ENCODE measurements around the gene DEDD2. TPM values are rescaled to one million over a fixed set of nuclear protein-coding genes. Genes with fewer than 3 reads are reported as not detected.
A peak's percentile ranks its signal among the peaks of the same experiment; 100 is the strongest.

DEDD2 gene
- total RNA-seq, 1 experiment from 2014 or later: 58.0 TPM

DNA sequence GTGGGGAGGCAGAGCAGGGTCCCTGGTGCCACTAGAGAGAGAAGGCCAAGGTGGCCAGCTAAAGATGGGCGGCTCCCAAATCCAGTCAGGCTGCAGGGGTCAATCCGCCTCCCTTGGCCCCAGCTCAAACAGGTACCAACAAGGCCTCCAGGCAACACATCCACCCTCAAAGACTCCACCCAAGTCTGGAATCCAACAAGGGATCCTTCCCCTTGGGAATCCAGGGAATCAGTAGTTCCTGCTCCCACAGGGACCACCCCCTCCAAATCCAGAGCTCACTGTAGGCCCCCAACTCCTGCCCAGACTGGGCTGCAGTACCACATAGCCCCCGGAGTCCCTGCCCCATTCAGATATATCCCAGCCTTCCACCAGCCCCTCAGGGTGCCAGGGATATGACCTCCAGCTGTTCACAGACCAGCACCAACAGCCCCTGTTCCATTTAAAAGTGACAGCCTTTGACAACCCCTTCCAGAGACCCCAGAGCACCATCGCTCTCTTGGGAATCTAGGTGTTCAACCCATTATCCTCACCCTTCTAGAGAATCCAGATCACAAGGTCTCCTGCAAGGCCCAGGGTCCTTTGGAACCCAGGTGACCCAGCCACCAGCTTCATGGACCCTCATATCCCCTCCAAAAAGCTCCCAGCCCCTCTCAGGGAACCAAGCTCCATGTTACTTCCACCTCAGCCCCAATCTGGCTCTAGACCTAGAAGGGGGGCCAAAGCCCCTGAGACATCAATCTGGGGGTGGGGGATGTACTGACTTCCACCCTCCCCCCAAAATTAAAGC, 34.3 kb upstream of the DEDD2 start:
- Histone ChIP-seq H3K27me3 (ENCODE audit: control insufficient read depth, insufficient read depth, low read length) (no peaks in the 10 kb centered on the region; the same call in 1 of the 2 replicates), H3K36me3 (replicated peaks; ENCODE audit: control insufficient read depth, insufficient read depth, low read length) (peaks cover 3% of the 10 kb centered on the region), H3K4me3 (ENCODE audit: insufficient read depth, low read depth, low read length) (no peak overlapping the region)
- DNase-seq: no peak

DNA sequence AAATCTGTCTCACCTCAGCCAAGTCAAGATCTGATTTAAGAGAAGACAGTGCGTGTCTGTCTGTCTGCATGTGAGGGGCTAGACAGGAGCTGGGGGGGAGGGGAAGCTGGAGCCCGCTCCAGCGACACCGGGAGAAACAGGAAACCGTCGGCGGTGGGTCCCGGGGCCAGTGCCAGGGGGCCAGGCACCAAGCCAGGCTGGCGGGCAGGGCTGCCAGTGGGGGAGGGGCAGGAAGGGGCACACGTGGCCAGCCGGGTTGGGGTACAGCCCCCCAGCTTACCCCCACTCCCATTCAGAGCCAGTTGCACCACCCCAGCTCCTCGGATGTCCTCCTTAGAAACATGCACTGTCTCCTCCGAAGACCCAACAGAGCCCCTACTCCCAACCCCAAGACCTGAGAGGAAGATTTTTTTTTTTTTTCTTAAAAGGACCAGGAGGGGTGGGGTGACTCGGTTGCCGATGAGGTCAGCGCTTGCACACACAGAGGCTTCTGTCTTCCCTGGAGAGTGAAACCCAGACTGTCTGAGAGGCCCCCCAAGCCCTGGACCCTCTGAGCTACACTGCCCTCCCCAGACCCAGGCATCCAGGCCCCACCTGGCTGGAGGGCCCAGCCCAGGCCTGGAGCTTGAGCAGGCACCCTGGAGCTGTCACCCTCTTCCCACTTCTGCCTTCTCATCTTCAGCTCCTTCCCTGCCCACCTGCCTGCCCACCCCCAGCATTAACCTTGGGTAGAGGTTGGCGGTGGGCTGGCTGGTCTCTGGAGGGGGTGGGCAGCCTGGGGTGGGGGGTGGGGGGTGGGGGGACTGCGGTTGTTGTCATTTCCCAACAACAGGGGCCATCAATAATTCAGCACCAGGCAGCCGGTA, 33.4 kb upstream of the DEDD2 start:
- peaks cover 3% of the 10 kb centered on the region for H3K36me3 ChIP-seq (replicated peaks; ENCODE audit: control insufficient read depth, insufficient read depth, low read length)
- no peak overlapping the region for H3K4me3 ChIP-seq (ENCODE audit: insufficient read depth, low read depth, low read length)
- H3K27me3 ChIP-seq (ENCODE audit: control insufficient read depth, insufficient read depth, low read length): no peaks in the 10 kb centered on the region
- DNase-seq: peak; percentile 64

DNA sequence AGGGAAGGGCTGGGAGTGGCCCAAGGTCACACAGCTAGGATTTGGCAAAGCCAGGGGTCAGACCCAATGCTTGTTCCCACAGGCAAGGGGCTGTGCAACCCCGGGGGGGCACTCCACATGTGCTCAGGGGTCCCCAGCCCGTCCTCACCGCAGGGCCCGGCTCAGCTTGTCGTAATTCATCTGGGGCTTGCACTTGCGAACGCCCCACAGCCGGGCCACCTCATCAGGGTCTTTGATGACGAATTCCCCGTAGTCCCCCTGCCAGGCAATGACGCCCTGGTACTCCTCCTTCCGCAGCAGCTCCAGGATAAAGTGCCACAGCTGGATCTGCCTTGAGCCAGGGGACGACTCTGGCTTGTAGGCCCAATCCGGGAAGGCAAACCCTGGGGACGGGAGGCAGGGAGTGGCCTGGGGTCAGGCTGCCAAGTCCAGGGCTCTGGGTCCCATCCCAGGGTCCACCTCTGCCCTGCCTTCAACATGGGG, 32.7 kb upstream of the DEDD2 start:
- H3K4me3 ChIP-seq (ENCODE audit: insufficient read depth, low read depth, low read length): no peak overlapping the region
- H3K36me3 ChIP-seq (replicated peaks; ENCODE audit: control insufficient read depth, insufficient read depth, low read length): peaks cover 3% of the 10 kb centered on the region
- DNase-seq: no peak
- no peaks in the 10 kb centered on the region for H3K27me3 ChIP-seq (ENCODE audit: control insufficient read depth, insufficient read depth, low read length)

DNA sequence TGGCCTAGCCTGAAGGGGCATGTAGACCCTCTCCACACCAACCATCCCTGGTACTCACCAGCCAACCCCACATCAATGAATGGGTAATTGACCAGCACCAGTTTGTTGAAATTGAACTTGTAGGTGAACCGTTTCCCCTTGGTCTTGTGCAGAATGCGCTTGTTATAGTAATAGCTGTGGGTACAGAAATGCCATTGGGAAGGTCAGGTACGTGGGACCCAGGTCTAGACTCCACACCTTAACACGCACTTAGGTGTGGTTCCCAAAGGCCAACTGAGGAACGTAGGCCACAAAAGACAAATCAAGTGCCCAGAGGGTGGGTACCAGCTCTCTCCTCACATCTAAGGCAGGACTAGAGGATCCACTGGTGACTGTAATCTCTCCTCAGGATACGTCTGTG, 32.3 kb upstream of the DEDD2 start:
- H3K4me3 ChIP-seq (ENCODE audit: insufficient read depth, low read depth, low read length): no peak overlapping the region
- H3K36me3 ChIP-seq (replicated peaks; ENCODE audit: control insufficient read depth, insufficient read depth, low read length): peaks cover 3% of the 10 kb centered on the region
- H3K27me3 ChIP-seq (ENCODE audit: control insufficient read depth, insufficient read depth, low read length): no peaks in the 10 kb centered on the region

DNA sequence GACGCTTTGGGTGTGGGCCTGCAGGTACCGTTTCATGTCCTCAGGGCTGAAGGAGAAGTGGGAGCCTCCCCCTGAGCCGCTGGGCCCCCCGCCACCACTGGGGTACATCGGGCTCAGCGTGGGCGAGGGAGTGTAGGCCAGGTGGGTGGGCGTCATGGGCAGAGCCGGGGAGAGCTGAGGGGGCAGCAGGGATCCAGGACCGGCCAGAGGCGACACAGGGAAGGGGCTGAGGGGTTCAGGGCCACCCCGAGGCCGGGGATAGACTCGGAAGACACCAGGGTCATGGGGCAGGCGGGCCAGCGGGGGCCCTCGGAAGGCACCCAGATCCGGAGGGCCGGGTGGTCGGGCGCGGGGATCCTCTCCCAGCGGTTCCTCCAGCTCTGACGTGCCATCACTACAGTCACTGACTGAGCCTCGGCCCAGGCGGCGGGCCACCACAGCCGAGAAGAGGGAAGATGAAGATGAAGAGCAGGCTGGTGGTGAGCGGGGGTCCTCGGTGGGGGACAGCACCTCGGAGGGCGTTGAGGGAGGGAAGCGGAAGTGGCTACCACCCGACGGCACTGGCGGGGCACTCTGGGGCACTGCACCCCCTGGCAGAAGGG, 31.8 kb upstream of the DEDD2 start:
- Histone ChIP-seq H3K27me3 (ENCODE audit: control insufficient read depth, insufficient read depth, low read length) (no peaks in the 10 kb centered on the region), H3K36me3 (replicated peaks; ENCODE audit: control insufficient read depth, insufficient read depth, low read length) (peaks cover 3% of the 10 kb centered on the region), H3K4me3 (ENCODE audit: insufficient read depth, low read depth, low read length) (no peak overlapping the region)
- DNase-seq: peak; percentile 55

More for the DNA sequence above, 32.3 kb upstream of the DEDD2 start:
- no peak for DNase-seq

DNA sequence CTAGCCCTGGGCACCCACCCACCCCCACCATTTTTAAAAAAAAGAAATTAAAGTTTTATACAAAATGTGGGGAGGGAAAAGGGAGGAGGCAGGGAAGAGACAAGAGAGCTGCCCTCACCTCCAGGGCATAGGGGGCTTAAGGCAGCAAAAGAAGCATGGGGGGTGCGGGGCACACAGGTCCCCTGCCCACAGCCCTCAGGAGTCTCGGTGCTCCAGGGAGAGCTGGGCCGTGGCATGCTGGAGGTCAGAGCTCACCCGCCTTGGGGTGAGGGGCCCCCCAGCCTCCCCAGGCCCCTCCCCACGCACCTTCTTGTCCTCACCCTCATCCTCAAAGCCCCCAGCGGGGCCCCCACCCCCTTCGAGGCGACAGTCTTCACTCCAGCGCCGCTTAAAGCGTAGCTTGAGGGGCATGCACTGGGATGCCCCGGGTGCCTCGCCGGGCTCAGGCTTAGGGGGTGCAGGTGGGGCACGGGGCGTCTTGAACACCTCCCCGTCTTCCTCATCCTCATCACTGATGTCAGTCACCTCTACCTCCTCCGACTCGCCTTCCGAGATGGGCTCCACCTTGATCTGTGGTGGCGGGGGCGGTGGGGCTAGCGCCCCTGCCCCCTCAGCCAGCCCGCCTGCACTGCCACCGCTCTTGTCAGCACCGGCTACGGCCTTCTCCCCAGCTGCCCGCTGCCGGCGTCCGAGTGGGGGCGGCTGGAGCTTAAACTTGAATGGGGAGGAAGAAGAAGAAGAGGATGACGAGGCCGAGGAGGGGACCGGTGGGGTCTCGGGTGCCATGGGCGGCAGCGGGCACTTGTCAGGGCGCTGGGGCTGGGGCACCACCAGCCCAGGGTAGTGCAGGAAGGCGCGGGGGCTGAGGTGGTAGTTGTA, 31.0 kb upstream of the DEDD2 start:
- peaks cover 3% of the 10 kb centered on the region for H3K36me3 ChIP-seq (replicated peaks; ENCODE audit: control insufficient read depth, insufficient read depth, low read length)
- peak; percentile 63 for DNase-seq

DNA sequence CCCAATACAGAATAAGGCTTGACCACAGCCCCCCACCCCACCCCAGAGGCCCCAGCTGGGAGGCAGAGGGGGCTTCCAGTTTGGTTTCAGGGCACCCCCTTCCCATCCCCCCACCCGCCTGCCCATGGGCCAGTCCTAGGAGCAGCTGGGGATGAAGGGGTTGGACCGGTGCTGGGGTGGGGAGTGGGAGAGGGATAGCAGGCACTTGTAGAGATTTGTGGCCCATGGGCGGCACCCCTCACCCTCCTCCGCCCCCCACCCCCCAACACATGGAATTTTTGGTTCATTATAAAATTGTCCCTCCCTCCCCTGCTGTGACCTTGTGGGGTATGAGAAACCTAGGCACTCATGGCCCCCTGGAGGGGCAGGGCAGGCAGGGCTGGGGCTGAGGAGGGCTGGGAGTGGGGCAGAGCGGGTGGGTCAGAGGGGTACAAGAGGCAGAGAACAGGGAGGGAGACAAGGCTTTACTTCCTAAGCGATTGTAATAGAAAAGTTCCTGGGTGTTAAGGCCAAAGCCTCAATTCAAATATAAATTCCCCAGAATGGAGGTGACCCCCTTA, 30.2 kb upstream of the DEDD2 start:
- H3K27me3 ChIP-seq (ENCODE audit: control insufficient read depth, insufficient read depth, low read length): no peaks in the 10 kb centered on the region
- H3K4me3 ChIP-seq (ENCODE audit: insufficient read depth, low read depth, low read length): no peak overlapping the region
- peaks cover 3% of the 10 kb centered on the region for H3K36me3 ChIP-seq (replicated peaks; ENCODE audit: control insufficient read depth, insufficient read depth, low read length)
- DNase-seq: peak; percentile 58

More for the DNA sequence above, 31.0 kb upstream of the DEDD2 start:
- Histone ChIP-seq H3K27me3 (ENCODE audit: control insufficient read depth, insufficient read depth, low read length) (no peaks in the 10 kb centered on the region), H3K4me3 (ENCODE audit: insufficient read depth, low read depth, low read length) (no peak overlapping the region)

DNA sequence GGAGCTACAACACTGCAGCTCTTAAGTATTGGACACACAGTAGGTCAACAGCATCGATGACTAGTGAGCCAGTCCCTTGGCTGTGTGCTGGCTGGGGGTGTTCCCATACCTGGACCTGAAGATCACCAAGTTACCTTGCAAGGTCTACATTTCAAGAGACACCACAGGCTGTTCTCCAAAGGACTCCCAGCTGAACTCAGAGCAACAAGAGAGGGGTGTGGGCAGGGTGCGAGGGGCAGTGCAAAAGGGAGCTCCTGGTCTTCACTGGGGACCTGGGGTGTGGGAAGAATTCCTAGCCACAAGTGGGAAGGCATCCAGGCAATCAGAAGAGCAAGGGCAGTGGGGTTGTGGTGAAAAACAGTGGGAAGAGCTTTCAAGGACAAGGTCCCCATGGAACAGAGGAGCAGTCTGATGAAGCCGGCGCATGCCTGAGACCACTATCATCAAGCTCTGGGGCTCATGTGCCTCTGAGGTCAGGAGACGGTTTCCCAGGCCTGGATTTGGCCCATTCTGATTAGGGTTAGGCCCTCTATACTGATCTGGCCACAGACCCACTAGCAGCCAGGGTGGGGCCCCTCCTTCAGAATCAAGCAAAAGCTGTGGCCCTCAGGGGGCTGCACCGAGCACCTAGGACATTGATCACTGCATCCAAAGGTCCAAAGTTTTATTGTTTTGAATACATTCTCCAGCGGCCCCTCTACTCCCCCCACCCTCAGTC, 29.6 kb upstream of the DEDD2 start:
- no peak for DNase-seq
- Histone ChIP-seq H3K36me3 (replicated peaks; ENCODE audit: control insufficient read depth, insufficient read depth, low read length) (peaks cover 3% of the 10 kb centered on the region), H3K27me3 (ENCODE audit: control insufficient read depth, insufficient read depth, low read length) (no peaks in the 10 kb centered on the region), H3K4me3 (ENCODE audit: insufficient read depth, low read depth, low read length) (no peak overlapping the region)

DNA sequence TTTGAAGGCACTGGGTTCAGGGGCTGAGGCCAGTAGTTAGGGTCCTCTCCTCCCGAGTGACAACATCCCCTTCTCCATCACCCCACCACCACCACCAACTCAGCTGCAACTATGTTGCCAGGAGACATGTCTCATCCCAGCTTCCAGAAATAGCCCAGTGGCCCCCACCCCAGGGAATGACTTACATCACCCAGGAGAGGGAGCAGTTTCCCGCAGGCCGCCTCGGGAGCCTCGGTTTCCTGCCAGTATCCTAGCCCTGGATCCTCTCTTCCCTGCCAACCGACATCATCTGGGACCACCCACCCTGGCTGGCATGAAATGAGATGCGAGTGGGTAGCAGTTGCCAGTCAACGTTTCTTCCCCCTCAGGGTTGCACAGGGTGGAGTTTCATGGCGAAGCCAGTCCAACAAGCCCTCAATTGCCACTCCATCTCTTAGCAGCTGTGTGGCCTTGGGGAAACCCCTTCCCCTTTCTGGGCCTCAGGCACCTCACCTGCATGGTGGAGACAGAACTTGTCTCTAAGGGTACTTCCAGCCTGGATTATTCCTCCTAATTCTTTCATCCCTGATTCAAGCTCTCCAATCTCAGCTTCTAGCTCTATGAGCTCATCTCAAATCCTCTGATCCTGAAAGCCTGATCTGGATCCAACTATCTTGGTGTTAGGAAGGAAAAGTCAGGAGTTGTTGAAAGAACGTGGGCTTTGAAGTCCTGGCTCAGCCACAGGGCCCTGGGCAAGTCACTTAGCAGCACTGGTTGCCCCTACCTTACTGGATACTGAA, 28.9 kb upstream of the DEDD2 start:
- peak; percentile 90 for DNase-seq
- H3K4me3 ChIP-seq (ENCODE audit: insufficient read depth, low read depth, low read length): no peak overlapping the region
- no peaks in the 10 kb centered on the region for H3K27me3 ChIP-seq (ENCODE audit: control insufficient read depth, insufficient read depth, low read length)
- H3K36me3 ChIP-seq (replicated peaks; ENCODE audit: control insufficient read depth, insufficient read depth, low read length): peaks cover 3% of the 10 kb centered on the region

DNA sequence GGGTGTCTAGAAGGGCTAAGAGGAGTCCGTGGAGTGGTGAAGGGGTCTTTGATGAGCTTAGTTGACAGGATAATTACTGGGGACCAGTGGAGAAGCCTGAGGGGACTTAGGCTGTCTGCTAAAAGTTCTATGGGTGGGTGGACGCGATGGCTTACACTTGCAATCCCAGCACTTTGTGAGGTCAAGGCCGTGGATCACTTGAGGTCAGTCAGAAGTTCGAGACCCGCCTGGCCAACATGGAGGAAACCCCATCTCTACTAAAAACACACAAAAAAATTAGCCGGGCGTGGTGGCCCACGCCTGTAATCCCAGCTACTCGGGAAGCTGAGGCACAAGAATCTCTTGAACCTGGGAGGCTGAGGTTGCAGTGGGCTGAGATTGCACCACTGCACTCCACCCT, 27.8 kb upstream of the DEDD2 start:
- no peak for DNase-seq
- Histone ChIP-seq H3K36me3 (replicated peaks; ENCODE audit: control insufficient read depth, insufficient read depth, low read length) (peaks cover 3% of the 10 kb centered on the region), H3K27me3 (ENCODE audit: control insufficient read depth, insufficient read depth, low read length) (no peaks in the 10 kb centered on the region), H3K4me3 (ENCODE audit: insufficient read depth, low read depth, low read length) (no peak overlapping the region)

DNA sequence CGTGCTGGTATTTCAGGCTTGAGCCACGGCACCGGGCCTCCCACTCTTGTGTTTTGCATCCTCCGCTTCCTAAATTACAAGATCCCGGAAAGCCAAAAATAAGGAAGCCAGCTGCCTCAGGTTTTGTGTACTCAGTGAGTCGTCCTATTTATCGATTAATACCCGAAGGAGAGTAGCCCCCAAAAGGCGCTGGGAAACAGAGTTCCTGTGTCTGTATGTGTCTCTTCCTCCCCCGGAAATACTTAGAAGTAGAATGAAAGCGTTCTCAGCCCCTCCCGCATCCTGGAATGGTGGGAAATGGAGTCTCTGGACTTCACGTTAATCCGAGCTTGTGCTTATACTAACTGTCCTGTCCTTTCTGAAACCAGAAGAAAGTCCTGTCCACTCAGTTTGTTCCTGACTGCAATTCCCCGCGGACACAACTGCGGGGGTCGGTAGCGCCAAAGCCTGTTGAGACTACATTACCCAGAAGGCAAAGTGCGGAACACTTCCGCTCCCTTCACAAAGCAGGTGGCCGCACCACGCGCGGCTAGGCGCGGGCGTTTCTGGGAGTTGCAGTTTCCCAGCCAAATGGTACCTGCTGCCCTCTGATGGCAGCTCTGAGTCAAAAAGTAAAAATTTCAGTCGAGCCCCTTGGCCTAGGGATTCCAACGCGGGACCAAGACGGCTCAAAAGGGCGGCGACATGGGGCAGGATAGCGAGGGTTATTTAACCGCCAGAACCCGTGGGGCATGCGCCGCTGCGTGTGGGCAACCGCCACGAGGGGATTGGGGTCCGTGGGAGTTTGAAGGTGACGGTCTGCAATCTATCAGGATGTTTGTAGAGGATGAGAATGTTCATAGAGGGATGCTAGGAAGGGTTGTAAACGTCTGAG, 27.1 kb upstream of the DEDD2 start:
- H3K36me3 ChIP-seq (replicated peaks; ENCODE audit: control insufficient read depth, insufficient read depth, low read length): peaks cover 2% of the 10 kb centered on the region
- peak; percentile 90 for DNase-seq
- H3K4me3 ChIP-seq (ENCODE audit: insufficient read depth, low read depth, low read length): peak overlapping the region; percentile 57
- H3K27me3 ChIP-seq (ENCODE audit: control insufficient read depth, insufficient read depth, low read length): no peaks in the 10 kb centered on the region

Data from H7 (cell line).